ENCODE data around the gene PIGR.

PIGR gene

GRCh38 chr1:206898915-206899431 lies 47.3 kb downstream of the PIGR start:
- DNase-seq (ENCODE audit: low read depth, low spot score): no peak

GRCh38 chr1:206898089-206898914 lies 48.0 kb downstream of the PIGR start:
- DNase-seq (ENCODE audit: low read depth, low spot score): no peak

More at GRCh38 chr1:206898915-206899431, 47.3 kb downstream of the PIGR start:
- no peak overlapping the region for H3K4me3 ChIP-seq (ENCODE audit: low read length)

GRCh38 chr1:206897175-206897574 lies 49.1 kb downstream of the PIGR start, which contains the start of gene IL24:
Gene IL24 (plus strand): TSS chr1:206897443. CDS start chr1:206897833, 390 bp downstream.
- no peak for DNase-seq (ENCODE audit: low read depth, low spot score)

More at GRCh38 chr1:206898089-206898914, 48.0 kb downstream of the PIGR start:
- no peak overlapping the region for H3K4me3 ChIP-seq (ENCODE audit: low read length)

GRCh38 chr1:206896261-206896660 lies 50.0 kb downstream of the PIGR start:
- DNase-seq (ENCODE audit: low read depth, low spot score): no peak

More at GRCh38 chr1:206897175-206897574, 49.1 kb downstream of the PIGR start, which contains the start of gene IL24:
- no peak within 1 kb of the TSS for H3K4me3 ChIP-seq (ENCODE audit: low read length)

GRCh38 chr1:206895837-206896242 lies 50.4 kb downstream of the PIGR start:
- no peak overlapping the region for H3K4me3 ChIP-seq (ENCODE audit: low read length)
- no peak for DNase-seq (ENCODE audit: low read depth, low spot score)

More at GRCh38 chr1:206896261-206896660, 50.0 kb downstream of the PIGR start:
- H3K4me3 ChIP-seq (ENCODE audit: low read length): no peak overlapping the region

GRCh38 chr1:206895325-206895724 lies 50.9 kb downstream of the PIGR start:
- no peak for DNase-seq (ENCODE audit: low read depth, low spot score)
- H3K4me3 ChIP-seq (ENCODE audit: low read length): no peak overlapping the region

- no peak for DNase-seq (ENCODE audit: low read depth, low spot score)
- no peak overlapping the region for H3K4me3 ChIP-seq (ENCODE audit: low read length)
These were observed 52.9 kb downstream of the PIGR start for GRCh38 chr1:206893380-206893779.

GRCh38 chr1:206892351-206892984 lies 53.8 kb downstream of the PIGR start:
- H3K4me3 ChIP-seq (ENCODE audit: low read length): no peak overlapping the region
- no peak for DNase-seq (ENCODE audit: low read depth, low spot score)

- no peak overlapping the region for H3K4me3 ChIP-seq (ENCODE audit: low read length)
- no peak for DNase-seq (ENCODE audit: low read depth, low spot score)
These were observed 54.9 kb downstream of the PIGR start for GRCh38 chr1:206891412-206891811.

- no peak overlapping the region for H3K4me3 ChIP-seq (ENCODE audit: low read length)
These were observed 55.9 kb downstream of the PIGR start for GRCh38 chr1:206890125-206891060.

GRCh38 chr1:206887701-206888100 lies 58.6 kb downstream of the PIGR start:
- DNase-seq (ENCODE audit: low read depth, low spot score): no peak

More at GRCh38 chr1:206890125-206891060, 55.9 kb downstream of the PIGR start:
- no peak for DNase-seq (ENCODE audit: low read depth, low spot score)

GRCh38 chr1:206886831-206887230 lies 59.4 kb downstream of the PIGR start:
- no peak overlapping the region for H3K4me3 ChIP-seq (ENCODE audit: low read length)
- no peak for DNase-seq (ENCODE audit: low read depth, low spot score)

More at GRCh38 chr1:206887701-206888100, 58.6 kb downstream of the PIGR start:
- H3K4me3 ChIP-seq (ENCODE audit: low read length): no peak overlapping the region

- DNase-seq (ENCODE audit: low read depth, low spot score): no peak
- H3K4me3 ChIP-seq (ENCODE audit: low read length): no peak overlapping the region
These were observed 60.8 kb downstream of the PIGR start for GRCh38 chr1:206885341-206886060.

- H3K4me3 ChIP-seq (ENCODE audit: low read length): no peak overlapping the region
- DNase-seq (ENCODE audit: low read depth, low spot score): no peak
These were observed 62.4 kb downstream of the PIGR start for GRCh38 chr1:206883876-206884275.

- no peak for DNase-seq (ENCODE audit: low read depth, low spot score)
- H3K4me3 ChIP-seq (ENCODE audit: low read length): no peak overlapping the region
These were observed 63.1 kb downstream of the PIGR start for GRCh38 chr1:206883160-206883559.

- no peak overlapping the region for H3K4me3 ChIP-seq (ENCODE audit: low read length)
- DNase-seq (ENCODE audit: low read depth, low spot score): no peak
These were observed 63.7 kb downstream of the PIGR start for GRCh38 chr1:206882555-206882954.

GRCh38 chr1:206880314-206880713 lies 66.0 kb downstream of the PIGR start:
- DNase-seq (ENCODE audit: low read depth, low spot score): no peak
- no peak overlapping the region for H3K4me3 ChIP-seq (ENCODE audit: low read length)
